IPS-18a (cell line): ENCODE results near the gene MPG.

Source experiments
- H3K27ac ChIP-seq: one replicate; pipeline ENCODE4 v1.5.1; 2013; ENCODE audit warnings: low read length
- H3K27me3 ChIP-seq: one replicate; pipeline ENCODE4 v1.6.1; 2013; ENCODE audit warnings: mild to moderate bottlenecking, low read length; ENCODE audit not compliant: control insufficient read depth, insufficient read depth
- H3K36me3 ChIP-seq: one replicate; pipeline ENCODE4 v1.6.1; 2013; ENCODE audit warnings: low read depth, low read length; ENCODE audit not compliant: control insufficient read depth
- H3K4me1 ChIP-seq: one replicate; pipeline ENCODE4 v1.6.1; 2013; ENCODE audit warnings: low read depth, low read length; ENCODE audit not compliant: control insufficient read depth
- H3K4me3 ChIP-seq: one replicate; pipeline ENCODE4 v1.5.1; 2013; ENCODE audit warnings: low read length
- H3K9ac ChIP-seq: one replicate; pipeline ENCODE4 v1.6.1; 2013; ENCODE audit warnings: mild to moderate bottlenecking, low read length, moderate library complexity
- H3K9me3 ChIP-seq: one replicate; pipeline ENCODE4 v1.6.1; 2013; ENCODE audit warnings: low read depth, low read length; ENCODE audit not compliant: control insufficient read depth

The MPG gene

DNA sequence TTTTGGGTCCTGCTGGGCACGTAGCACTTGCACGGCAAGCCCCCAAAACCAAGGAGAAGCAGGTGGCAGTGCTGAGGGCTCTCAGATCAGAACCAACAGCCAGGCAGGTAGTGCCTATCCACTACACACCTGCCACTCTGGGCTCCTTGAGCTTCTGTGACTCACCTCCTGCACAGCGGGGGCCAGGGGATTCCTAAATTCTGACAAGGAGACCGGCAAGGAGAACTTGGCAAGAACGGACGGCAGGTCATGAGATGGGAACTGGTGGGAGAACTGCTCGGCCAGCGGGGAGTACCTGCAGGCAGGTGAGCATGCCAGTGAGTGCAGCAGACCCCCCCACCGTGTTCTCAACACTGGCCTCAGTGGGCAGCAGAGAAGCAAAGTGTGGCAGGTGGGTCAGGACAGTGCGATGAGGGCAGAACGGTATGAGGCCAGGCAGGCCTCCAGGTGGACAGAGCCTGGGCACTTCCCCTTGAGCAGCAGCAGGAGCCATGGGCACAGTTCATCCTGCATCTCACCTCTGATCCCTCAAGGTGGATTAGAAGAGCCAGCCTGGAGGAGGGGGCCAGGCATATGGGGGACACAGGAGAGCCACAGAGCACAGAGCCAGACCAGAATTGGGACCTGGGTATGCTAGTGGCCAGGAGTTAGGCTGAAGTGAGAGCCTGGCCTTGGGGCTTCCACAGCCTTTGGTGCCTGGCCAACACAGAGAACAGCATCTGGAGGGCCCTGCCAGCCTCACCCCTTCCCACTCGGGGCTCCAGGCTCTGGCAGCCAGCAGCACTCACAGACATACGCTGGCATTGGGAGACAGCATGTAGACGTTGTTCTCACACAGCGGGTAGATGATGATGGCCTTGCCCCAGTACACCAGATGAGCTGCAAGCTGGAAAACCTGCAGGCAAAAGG is 14.7 kb downstream of the MPG start:
- no peaks in the 10 kb centered on the region for H3K4me1 ChIP-seq
- peaks cover 11% of the 10 kb centered on the region for H3K36me3 ChIP-seq
- no peaks in the 10 kb centered on the region for H3K27me3 ChIP-seq
- H3K27ac ChIP-seq, result no peak overlapping the region
- H3K9ac ChIP-seq, result no peak overlapping the region
- H3K9me3 ChIP-seq, result no peaks in the 10 kb centered on the region
- no peak overlapping the region for H3K4me3 ChIP-seq

DNA sequence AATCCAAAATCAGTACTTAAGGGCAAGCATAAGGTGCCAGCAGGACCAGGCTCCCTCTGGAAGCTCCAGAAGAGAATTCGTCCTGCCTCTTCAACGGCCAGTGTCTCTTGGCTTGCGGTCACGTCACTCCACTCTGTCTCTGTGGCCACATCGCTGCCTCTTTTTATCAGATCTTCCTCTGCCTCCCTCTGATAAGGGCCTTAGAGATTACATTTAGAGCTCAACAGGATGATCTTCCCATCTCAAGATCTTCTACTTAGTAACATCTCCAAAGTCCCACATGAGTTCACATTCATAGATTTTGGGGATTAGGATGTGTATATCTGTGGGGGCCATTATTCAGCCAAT is 16.9 kb downstream of the MPG start:
- Histone ChIP-seq H3K4me3 (no peak overlapping the region), H3K36me3 (peaks cover 5% of the 10 kb centered on the region), H3K4me1 (no peaks in the 10 kb centered on the region), H3K27me3 (no peaks in the 10 kb centered on the region), H3K9ac (no peak overlapping the region), H3K27ac (no peak overlapping the region), H3K9me3 (no peaks in the 10 kb centered on the region)

DNA sequence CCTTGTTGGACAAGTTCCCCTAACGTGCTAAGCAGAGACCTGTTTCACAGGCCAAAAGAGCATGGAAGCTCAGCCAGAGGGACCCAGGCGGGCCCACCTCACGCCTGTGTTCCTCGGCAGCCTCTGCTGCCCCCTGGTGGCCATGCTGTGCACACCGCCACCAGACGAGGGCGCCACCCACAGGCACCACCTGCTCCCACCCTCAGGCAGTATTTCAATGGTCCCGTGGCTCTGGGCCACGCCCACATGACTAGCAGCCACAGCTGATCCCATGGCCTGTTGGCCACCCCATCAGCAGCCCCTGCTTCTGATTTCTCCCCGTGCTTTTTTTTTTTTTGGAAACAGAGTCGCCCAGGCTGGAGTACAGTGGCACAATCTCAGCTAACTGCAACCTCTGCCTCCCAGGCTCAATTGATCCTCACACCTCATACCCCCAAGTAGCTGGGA is 18.9 kb downstream of the MPG start:
- Histone ChIP-seq H3K9me3 (no peaks in the 10 kb centered on the region), H3K36me3 (peaks cover 5% of the 10 kb centered on the region), H3K4me3 (no peak overlapping the region), H3K9ac (no peak overlapping the region), H3K27me3 (no peaks in the 10 kb centered on the region), H3K27ac (no peak overlapping the region), H3K4me1 (no peaks in the 10 kb centered on the region)

DNA sequence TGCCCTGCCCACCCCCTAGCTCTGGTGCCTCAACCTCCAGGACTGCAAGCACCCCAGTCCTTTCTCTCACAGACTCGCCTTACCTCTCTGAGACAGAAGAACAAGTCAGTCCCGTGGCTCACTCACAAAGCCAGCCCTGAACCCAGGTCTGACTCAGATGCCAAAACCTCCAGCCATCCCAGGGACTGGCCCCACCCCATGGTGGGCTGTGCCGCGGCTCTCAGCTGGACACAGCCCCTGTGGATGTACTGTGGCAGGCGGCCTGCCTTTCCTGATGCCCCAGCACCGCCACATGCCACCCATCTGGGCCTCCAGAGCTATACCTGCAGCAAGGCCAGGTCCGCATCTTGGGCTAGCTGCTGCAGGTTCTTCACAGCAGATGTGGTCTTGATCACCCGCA is 19.8 kb downstream of the MPG start:
- H3K27me3 ChIP-seq, result no peaks in the 10 kb centered on the region
- H3K36me3 ChIP-seq, result peaks cover 5% of the 10 kb centered on the region
- no peak overlapping the region for H3K9ac ChIP-seq
- H3K4me3 ChIP-seq, result no peak overlapping the region
- H3K9me3 ChIP-seq, result no peaks in the 10 kb centered on the region
- H3K27ac ChIP-seq, result no peak overlapping the region
- no peaks in the 10 kb centered on the region for H3K4me1 ChIP-seq

DNA sequence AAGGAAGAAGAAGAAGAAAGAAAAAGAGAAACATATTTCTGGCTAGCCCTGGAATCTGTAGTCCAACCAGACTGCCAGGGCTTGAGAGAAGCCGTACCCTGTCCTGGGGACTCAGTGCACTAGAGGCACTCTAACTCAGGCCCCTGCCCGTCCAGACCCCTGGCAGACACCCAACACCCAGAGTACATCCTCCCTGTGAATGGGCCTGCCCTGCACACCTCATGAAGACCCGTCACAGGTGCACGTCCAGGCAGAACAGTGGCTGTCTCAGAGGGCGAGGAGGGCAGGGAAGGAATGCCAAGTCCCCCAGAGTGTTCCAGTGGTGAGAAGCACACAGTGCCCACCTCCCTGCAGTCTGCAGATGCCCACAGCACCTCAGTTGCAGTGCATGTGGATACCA is 23.0 kb downstream of the MPG start:
- H3K27ac ChIP-seq, result no peak overlapping the region
- peaks cover 5% of the 10 kb centered on the region for H3K36me3 ChIP-seq
- no peak overlapping the region for H3K4me3 ChIP-seq
- no peaks in the 10 kb centered on the region for H3K9me3 ChIP-seq
- H3K4me1 ChIP-seq, result no peaks in the 10 kb centered on the region
- H3K27me3 ChIP-seq, result no peaks in the 10 kb centered on the region
- no peak overlapping the region for H3K9ac ChIP-seq

DNA sequence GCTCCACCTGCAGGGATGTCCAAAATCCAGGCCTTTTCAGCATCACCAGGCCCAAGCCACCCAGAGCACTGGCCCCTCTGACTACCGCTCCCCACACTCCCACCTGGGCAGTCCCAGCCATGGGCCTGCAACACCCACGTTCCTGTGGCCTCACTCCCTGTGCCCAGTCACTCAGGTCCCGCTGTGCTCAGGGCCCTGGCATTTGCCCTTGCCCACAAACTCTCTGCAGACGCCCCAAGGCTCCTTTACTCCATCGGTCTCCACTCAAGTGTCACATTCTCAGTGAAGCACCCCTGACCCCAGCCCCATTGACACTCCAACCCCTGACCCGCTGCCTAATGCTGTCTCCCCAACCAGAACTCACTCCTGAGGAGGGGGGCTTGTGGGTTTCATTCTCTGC is 23.6 kb downstream of the MPG start:
- Histone ChIP-seq H3K27me3 (no peaks in the 10 kb centered on the region), H3K9me3 (no peaks in the 10 kb centered on the region), H3K36me3 (peaks cover 5% of the 10 kb centered on the region), H3K27ac (no peak overlapping the region), H3K4me1 (no peaks in the 10 kb centered on the region), H3K9ac (no peak overlapping the region), H3K4me3 (no peak overlapping the region)

DNA sequence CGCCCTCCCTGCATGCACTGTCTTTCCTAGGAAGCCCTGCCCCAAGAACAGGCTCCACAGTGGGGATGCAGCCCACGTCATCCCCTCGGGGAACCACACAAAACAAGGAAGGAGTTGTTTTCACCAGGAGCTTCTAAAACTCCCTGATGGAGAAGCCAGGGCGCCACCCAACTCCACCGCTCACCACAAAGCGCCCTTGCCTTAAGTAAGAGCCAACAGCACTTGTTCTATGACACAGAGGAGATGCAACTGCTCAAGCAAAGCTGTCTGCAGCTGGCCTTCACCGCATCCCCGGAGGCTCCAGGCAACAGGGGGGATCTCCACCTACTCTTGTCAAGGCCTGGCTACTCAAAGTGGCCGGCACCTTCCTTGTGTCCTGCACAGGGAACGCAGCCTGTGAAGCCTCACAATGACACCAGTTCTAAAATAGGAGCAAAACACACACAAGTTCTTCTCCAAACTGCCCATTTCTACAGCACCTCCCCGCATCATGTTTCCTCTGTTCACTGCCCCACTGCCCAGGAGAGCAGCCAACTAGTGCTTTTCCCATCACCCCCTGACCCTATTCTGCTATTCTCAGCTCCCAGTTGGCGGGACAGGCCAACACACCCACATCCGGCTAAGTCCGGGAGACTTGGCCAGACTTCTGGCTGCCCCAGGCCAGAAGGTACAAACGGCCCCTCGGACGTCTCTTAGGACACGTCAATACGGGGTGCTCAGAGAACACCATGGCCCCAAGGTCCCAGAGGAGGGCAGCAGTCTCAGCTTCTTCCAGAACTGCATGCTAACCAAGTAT is 24.2 kb downstream of the MPG start:
- H3K4me1 ChIP-seq, result no peaks in the 10 kb centered on the region
- H3K9me3 ChIP-seq, result no peaks in the 10 kb centered on the region
- H3K27ac ChIP-seq, result no peak overlapping the region
- no peak overlapping the region for H3K9ac ChIP-seq
- H3K36me3 ChIP-seq, result peaks cover 5% of the 10 kb centered on the region
- H3K4me3 ChIP-seq, result no peak overlapping the region
- no peaks in the 10 kb centered on the region for H3K27me3 ChIP-seq

DNA sequence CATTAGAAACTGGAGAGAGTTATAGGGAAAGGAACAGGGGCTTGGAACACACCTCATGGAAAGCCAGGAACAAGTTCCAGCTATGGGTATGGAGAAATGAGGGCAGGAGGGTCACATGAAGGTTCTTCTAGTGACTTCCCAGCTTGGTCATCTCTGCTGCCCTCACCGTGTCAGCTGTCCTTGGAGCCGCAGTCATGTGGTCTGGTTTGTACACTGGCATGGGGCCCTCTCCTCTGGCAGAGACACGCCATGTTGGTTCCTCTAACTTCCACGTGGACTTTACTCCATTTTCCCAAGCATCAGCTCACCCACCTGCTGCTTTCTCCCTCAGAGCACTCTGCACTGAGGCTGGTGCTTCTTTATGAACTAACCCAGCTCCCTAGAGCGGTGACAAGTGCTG is 26.3 kb downstream of the MPG start:
- H3K36me3 ChIP-seq, result no peaks in the 10 kb centered on the region
- H3K4me3 ChIP-seq, result no peak overlapping the region
- H3K4me1 ChIP-seq, result no peaks in the 10 kb centered on the region
- no peaks in the 10 kb centered on the region for H3K9me3 ChIP-seq
- no peaks in the 10 kb centered on the region for H3K27me3 ChIP-seq
- H3K9ac ChIP-seq, result no peak overlapping the region
- no peak overlapping the region for H3K27ac ChIP-seq

DNA sequence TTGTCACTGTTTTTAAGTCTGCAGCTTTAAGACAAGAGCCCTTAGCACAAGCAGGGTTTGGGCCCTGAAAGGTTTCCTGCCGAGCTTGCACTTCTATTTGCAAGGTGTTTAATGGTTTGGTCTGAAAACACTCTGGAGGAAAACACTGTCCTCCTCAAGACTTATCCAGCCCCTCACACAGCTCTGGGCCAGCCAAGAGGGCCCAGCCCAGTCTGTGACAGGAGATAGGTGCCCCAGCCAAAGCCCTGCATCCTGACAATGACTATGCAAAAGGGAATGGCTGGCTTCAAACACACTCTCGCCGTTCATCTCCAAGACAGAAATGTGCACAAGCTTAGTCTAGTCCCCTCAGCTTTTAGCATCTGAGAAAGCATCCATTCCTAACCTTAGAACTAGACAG is 26.9 kb downstream of the MPG start:
- H3K36me3 ChIP-seq, result no peaks in the 10 kb centered on the region
- H3K4me1 ChIP-seq, result no peaks in the 10 kb centered on the region

DNA sequence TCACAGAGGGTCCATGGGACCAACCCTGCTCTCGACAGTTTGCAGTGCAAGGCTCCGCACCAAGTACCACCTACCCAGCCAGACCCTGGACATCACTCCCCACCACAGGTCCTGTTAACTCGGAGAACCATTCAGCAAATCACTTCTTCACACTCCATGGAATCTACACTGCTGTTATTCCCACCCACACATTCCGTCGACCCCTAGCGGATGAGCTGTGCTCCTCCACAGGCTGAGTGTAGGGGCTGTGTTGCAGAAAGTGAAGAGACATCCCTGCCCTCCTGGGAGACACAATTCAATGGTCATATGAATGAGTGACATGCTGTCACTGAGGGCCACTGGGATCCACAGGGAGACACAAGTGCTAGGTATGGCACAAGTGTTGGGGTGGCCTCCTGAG is 27.5 kb downstream of the MPG start:
- Histone ChIP-seq H3K4me1 (no peaks in the 10 kb centered on the region), H3K27me3 (no peaks in the 10 kb centered on the region), H3K27ac (no peak overlapping the region), H3K9ac (no peak overlapping the region), H3K9me3 (no peaks in the 10 kb centered on the region), H3K36me3 (no peaks in the 10 kb centered on the region), H3K4me3 (no peak overlapping the region)

More for the DNA sequence above, 26.9 kb downstream of the MPG start:
- Histone ChIP-seq H3K4me3 (no peak overlapping the region), H3K27me3 (no peaks in the 10 kb centered on the region), H3K9me3 (no peaks in the 10 kb centered on the region), H3K9ac (no peak overlapping the region), H3K27ac (no peak overlapping the region)

DNA sequence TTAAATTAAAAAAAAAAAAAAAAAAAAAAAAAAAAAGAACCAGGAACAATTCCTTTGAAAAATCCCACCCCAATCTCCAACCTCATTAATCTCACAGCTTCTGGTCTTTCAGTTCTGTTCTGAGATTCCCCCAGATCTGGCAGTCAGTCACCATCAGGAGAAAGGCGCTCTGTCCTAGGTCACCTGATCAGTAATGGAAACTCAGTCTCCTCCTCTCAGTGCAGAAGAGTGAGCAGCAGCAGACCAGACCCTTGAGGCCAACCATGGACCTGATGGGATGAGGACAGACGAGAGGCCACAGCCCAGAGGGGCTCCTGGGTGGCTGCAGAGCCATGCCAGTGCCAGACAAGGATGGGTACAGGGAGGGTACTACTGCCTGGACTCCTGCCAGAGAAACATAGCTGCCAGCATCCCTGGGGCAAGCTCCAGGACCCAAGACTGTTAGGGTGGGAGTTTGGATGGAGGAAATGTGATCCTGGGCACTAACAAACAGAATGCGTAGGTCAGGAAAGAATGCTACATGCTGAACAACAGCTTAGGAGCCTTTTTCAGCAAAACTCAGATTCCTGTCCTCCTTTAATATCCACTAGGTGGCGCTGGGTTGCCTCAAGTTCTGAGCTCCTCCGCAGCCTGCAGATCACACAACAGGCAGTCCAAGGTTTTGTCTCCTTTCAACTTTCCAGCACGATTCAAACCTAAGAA is 28.7 kb downstream of the MPG start:
- Histone ChIP-seq H3K4me3 (no peak overlapping the region), H3K4me1 (no peaks in the 10 kb centered on the region), H3K36me3 (no peaks in the 10 kb centered on the region), H3K9ac (no peak overlapping the region), H3K27me3 (no peaks in the 10 kb centered on the region), H3K9me3 (no peaks in the 10 kb centered on the region), H3K27ac (no peak overlapping the region)
